ENCODE measurements around the gene RNU4-1.

Gene RNU4-1

GRCh38 chr12:120324841-120325417, 31.9 kb upstream of the RNU4-1 start:
- Histone ChIP-seq H3K27ac (no peak overlapping the region), H3K27me3 (peaks cover 0 to under 1% of the 10 kb centered on the region in 2 donors), H3K36me3 (no peaks in the 10 kb centered on the region), H3K4me1 (peaks cover 0 to 5% (median 0%) of the 10 kb centered on the region in 4 donors), H3K4me3 (no peak overlapping the region), H3K9me3 (no peaks in the 10 kb centered on the region)
- no peak for DNase-seq
- intact Hi-C loops (cut with DNase I; ENCODE audit: low total_unique reads): no loop called here
- no peak for TF ChIP-seq CTCF (IDR thresholded peaks at IDR 0.05)

- H3K36me3 ChIP-seq: no peaks in the 10 kb centered on the region
- DNase-seq: no peak
- TF ChIP-seq CTCF (IDR thresholded peaks at IDR 0.05): no peak
- peaks cover 0 to 5% (median 0%) of the 10 kb centered on the region in 4 donors for H3K4me1 ChIP-seq
- H3K4me3 ChIP-seq: no peak overlapping the region
- H3K27ac ChIP-seq: no peak overlapping the region
- H3K9me3 ChIP-seq: no peaks in the 10 kb centered on the region
- intact Hi-C loops (cut with DNase I; ENCODE audit: low total_unique reads): no loop called here
- H3K27me3 ChIP-seq: no peaks in the 10 kb centered on the region
Measured at GRCh38 chr12:120323772-120324171, 30.7 kb upstream of the RNU4-1 start.

DNA sequence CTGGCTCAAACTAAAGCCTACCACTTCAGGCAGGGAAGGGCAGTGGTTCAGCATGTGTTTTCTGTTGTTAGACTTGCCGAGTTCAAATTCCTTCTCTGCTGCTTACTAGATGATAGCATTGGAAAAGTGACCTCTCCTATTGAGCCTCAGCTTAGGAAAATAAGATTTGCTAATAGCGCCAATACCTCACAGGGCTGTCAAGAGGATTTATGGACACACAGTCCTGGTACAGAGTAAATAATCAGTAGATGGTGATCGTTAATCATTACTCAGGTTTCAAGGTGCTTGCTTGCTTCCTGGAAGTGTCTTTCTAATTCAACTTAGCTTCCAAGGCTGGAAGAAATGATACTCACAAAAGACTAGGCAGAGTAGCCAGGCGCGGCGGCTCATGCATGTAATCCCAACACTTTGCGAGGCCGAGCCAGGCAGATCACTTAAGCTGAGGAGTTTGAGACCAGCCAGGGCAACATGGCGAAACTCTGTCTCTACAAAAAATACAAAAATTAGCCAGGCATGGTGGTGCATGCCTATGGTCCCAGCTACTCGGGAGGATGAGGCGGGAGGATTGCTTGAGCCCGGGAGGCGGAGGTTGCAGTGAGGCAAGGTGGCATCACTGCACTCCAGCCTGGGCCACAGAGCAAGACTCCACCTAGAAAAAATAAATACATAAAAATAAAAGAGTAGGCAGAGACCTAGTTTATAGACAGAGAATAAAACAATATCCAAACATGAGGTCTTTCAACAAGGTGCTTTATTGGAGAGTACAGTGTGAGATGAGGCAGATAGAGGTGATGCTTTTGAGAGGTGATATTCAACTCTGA, 28.6 kb upstream of the RNU4-1 start:
- Histone ChIP-seq H3K9me3 (no peaks in the 10 kb centered on the region), H3K4me1 (peaks cover 0 to 9% (median 4%) of the 10 kb centered on the region in 4 donors), H3K4me3 (no peak overlapping the region), H3K27ac (no peak overlapping the region), H3K27me3 (no peaks in the 10 kb centered on the region), H3K36me3 (no peaks in the 10 kb centered on the region)
- intact Hi-C loops (cut with DNase I; ENCODE audit: low total_unique reads): no loop called here
- TF ChIP-seq CTCF (IDR thresholded peaks at IDR 0.05): no peak
- no peak for DNase-seq

DNA sequence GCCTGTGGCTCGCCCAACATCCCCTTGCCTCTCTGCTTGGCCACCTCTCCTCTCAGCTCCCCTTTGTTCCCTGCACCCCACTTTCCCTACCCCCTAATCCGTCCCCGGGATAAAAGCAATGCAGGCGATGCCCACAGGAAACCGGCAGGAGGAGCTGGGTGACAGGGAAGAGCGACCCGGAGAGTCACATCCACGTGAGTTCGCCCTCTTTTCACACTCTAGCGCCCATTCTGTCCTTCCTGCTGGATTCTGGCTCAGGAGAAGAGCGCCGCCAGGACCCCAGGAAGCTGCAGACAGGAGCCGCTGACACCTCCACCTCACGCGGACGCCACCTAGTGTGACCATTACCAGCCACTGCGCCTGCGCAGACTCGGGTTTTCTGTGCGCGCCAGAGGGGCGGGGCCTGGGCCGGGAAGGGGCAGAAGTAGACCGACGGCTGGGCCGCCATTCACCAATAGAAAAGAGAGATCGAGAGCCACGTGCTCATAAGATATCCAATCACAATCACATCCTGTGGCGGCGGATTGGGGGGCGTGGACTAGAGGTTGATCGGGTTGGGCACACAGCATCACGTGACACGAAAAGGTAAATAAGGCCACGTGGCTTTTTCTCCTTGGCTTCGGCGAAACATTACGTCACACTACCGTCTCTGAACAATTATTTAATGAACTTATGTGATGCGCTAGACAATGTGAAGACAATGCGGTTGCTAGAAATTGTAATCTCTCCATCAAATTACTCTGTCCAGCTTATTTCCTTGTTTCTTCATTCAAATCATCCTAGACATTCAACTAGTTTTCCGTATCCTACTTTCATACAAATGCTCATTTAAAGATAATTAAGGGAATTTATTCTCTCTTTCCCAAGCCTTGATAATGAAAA, 24.4 kb upstream of the RNU4-1 start:
- TF ChIP-seq CTCF (IDR thresholded peaks at IDR 0.05): peak; percentile 59 to 67
- Histone ChIP-seq H3K36me3 (no peaks in the 10 kb centered on the region), H3K27ac (peak overlapping the region; percentile 71 to 80), H3K4me3 (peak overlapping the region; percentile 62 to 65), H3K4me1 (peaks cover 0 to 9% (median 6%) of the 10 kb centered on the region in 4 donors), H3K9me3 (no peaks in the 10 kb centered on the region), H3K27me3 (no peaks in the 10 kb centered on the region)
- DNase-seq: peak; percentile 99 to 100
- intact Hi-C loops (cut with DNase I; ENCODE audit: low total_unique reads): no loop called here

DNA sequence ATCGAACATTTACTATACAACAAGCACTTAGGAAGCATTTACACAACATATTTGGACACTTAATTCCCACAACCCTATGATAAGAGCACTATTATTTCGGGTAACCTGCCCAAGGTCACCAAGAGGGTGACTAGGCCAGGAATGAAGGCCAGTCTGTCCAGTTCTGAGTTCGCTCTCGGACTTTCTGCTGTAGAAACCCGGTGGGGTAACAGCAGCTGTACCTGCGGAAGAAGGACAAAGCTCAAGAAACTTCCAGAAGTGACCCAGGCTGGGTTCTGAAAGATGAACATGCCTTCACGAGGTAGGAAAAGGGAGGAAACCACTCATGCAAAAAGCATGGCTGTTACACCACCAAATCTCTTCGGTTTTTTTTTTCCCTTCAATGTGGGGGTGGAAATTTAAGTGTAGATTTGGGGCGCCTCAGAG, 23.8 kb upstream of the RNU4-1 start:
- Histone ChIP-seq H3K4me3 (peak overlapping the region; percentile 62 to 65), H3K27ac (peak overlapping the region; percentile 71 to 80), H3K27me3 (no peaks in the 10 kb centered on the region), H3K4me1 (peaks cover 0 to 9% (median 6%) of the 10 kb centered on the region in 4 donors), H3K36me3 (no peaks in the 10 kb centered on the region), H3K9me3 (no peaks in the 10 kb centered on the region)
- no peak for TF ChIP-seq CTCF (IDR thresholded peaks at IDR 0.05)
- intact Hi-C loops (cut with DNase I; ENCODE audit: low total_unique reads): no loop called here
- no peak for DNase-seq
